GM12878 (cell line): Measurements from ENCODE around the gene S100A8. TPM values are rescaled to one million over a fixed set of nuclear protein-coding genes. Genes with fewer than 3 reads are reported as not detected.

Experiments
- ATAC-seq: fragments of 200-7000 bp; cut with Tn5 transposase; 3 replicates; pipeline ENCODE4 v1.9.1; 2020; ENCODE audit warnings: mild to moderate bottlenecking, moderate library complexity
- BruUV-seq: library from RNA; stranded (reverse); fragments of 400-500 nt; replicated peaks from 2 replicates; lab custom pipeline; 2021; lab: Mats Ljungman, UMichigan
- CTCF ChIA-PET: fragments of 300-600 bp; sonication (Branson Sonifier 250); formaldehyde crosslinking; extraction: SDS; loops from one replicate; lab custom pipeline; 2021; ENCODE audit warnings: inconsistent platforms; lab: Yijun Ruan, JAX
- POLR2A ChIA-PET: fragments of 350-600 bp; formaldehyde crosslinking; extraction: SDS; loops from one replicate; lab custom pipeline; 2021; ENCODE audit warnings: inconsistent platforms; lab: Charles Lee
- RAD21 ChIA-PET: fragments of 300-600 bp; sonication (Branson Sonifier 250); formaldehyde crosslinking; loops from one replicate; lab custom pipeline; 2023; ENCODE audit warnings: antibody characterized with exemption; ENCODE audit not compliant: unreplicated experiment; lab: Charles Lee
- SMC1A ChIA-PET: fragments of 300-600 bp; sonication (Branson Sonifier 250); formaldehyde crosslinking; loops from one replicate; lab custom pipeline; 2023; ENCODE audit not compliant: unreplicated experiment, uncharacterized antibody; lab: Charles Lee
- DNase-seq: peaks from one replicate; pipeline ENCODE4 v3.0.0-alpha.2; 2011; ENCODE audit warnings: low read depth, low spot score
- FAIRE-seq: peaks from 3 replicates; lab custom pipeline; 2011; peaks lifted over from hg19 to GRCh38; lab: Jason Lieb, UNC
- H2AFZ ChIP-seq: 2 replicates; pipeline ENCODE4 v1.6.0; 2011; ENCODE audit warnings: low read depth, low read length, control low read depth; ENCODE audit not compliant: control insufficient read depth
- H3K27ac ChIP-seq: 2 replicates; pipeline ENCODE4 v1.5.1; 2011; ENCODE audit warnings: control low read depth; ENCODE audit not compliant: control insufficient read depth, insufficient read depth
- H3K27me3 ChIP-seq, 2 experiments: replicated peaks in 1 of 2; 2 replicates each; pipeline versions ENCODE4 v1.6.0 to v1.6.1; 2011; ENCODE audit warnings: low read length in 1 of 2; ENCODE audit not compliant: control insufficient read depth in 2 of 2, insufficient read depth in 2 of 2
- H3K36me3 ChIP-seq, 2 experiments: 2 replicates each; pipeline ENCODE4 v1.5.1; 2011; ENCODE audit warnings: low read length in 1 of 2; ENCODE audit not compliant: control insufficient read depth in 2 of 2, insufficient read depth in 2 of 2
- H3K4me1 ChIP-seq: 2 replicates; pipeline ENCODE4 v1.6.1; 2011; ENCODE audit warnings: mild to moderate bottlenecking, low read length, moderate library complexity, mixed read lengths; ENCODE audit not compliant: control insufficient read depth, insufficient read depth
- H3K4me2 ChIP-seq: 2 replicates; pipeline ENCODE4 v1.6.0; 2011; ENCODE audit warnings: control low read depth; ENCODE audit not compliant: control insufficient read depth, insufficient read depth
- H3K4me3 ChIP-seq: fragments of 200-600 bp; sonication (generic); 2 replicates; pipeline ENCODE4 v1.5.1; 2016
- H3K79me2 ChIP-seq: 2 replicates; pipeline ENCODE4 v1.6.0; 2011; ENCODE audit warnings: low read length; ENCODE audit not compliant: control insufficient read depth, insufficient read depth
- H3K9ac ChIP-seq: 2 replicates; pipeline ENCODE4 v1.8.0; 2011; ENCODE audit warnings: low read length, control low read depth, mixed read lengths; ENCODE audit not compliant: control insufficient read depth, insufficient read depth
- H3K9me3 ChIP-seq: replicated peaks from 3 replicates; pipeline ENCODE4 v1.5.1; 2011; ENCODE audit warnings: mild to moderate bottlenecking, low read length; ENCODE audit not compliant: control insufficient read depth, insufficient read depth
- H4K20me1 ChIP-seq: 2 replicates; pipeline ENCODE4 v1.6.0; 2011; ENCODE audit not compliant: control insufficient read depth, insufficient read depth
- BCL3 ChIP-seq: IDR thresholded peaks from 2 replicates; pipeline ENCODE4 v1.6.1; 2011; ENCODE audit warnings: borderline replicate concordance, low read depth, mild to moderate bottlenecking, moderate library complexity, low read length; ENCODE audit not compliant: insufficient read depth, poor library complexity, severe bottlenecking
- BMI1 ChIP-seq: fragments of 450-650 bp; IDR thresholded peaks from 2 replicates; pipeline ENCODE4 v1.6.1; 2016; ENCODE audit warnings: mild to moderate bottlenecking, moderate library complexity, borderline replicate concordance
- CEBPB ChIP-seq, 2 experiments: fragments of 150-350 bp in 1 of 2; IDR thresholded peaks; 2 replicates each; pipeline ENCODE4 v1.6.1; 2012 to 2014; ENCODE audit warnings: low read depth in 2 of 2, low read length in 2 of 2, borderline replicate concordance in 1 of 2, inconsistent platforms in 1 of 2
- CHD2 ChIP-seq: IDR thresholded peaks from 2 replicates; pipeline ENCODE4 v1.6.1; 2011; ENCODE audit warnings: low read depth, low read length, improper control_type of control experiment, borderline replicate concordance
- GABPA ChIP-seq: IDR thresholded peaks from 2 replicates; pipeline ENCODE4 v1.6.1; 2014; ENCODE audit warnings: antibody characterized with exemption, low read depth, mild to moderate bottlenecking, inconsistent platforms
- IRF3 ChIP-seq: fragments of 450-650 bp; IDR thresholded peaks from 2 replicates; pipeline ENCODE4 v1.6.1; 2014; ENCODE audit warnings: mild to moderate bottlenecking
- MTA3 ChIP-seq: IDR thresholded peaks from 2 replicates; pipeline ENCODE4 v1.6.1; 2012; ENCODE audit warnings: low read length, inconsistent platforms, borderline replicate concordance
- PAX5 ChIP-seq: IDR thresholded peaks from 2 replicates; pipeline ENCODE4 v1.6.1; 2011; ENCODE audit warnings: low read depth, low read length, borderline replicate concordance
- PML ChIP-seq: IDR thresholded peaks from 2 replicates; pipeline ENCODE4 v1.6.1; 2012; ENCODE audit warnings: low read length, inconsistent platforms
- POLR2A ChIP-seq: IDR thresholded peaks from 2 replicates; pipeline ENCODE4 v1.6.1; 2011; ENCODE audit warnings: low read depth, mild to moderate bottlenecking, low read length
- POLR2AphosphoS2 ChIP-seq: IDR thresholded peaks from 2 replicates; pipeline ENCODE4 v1.6.1; 2011; ENCODE audit warnings: low read depth, mild to moderate bottlenecking, low read length, improper control_type of control experiment, moderate library complexity
- RAD21 ChIP-seq: IDR thresholded peaks from 2 replicates; pipeline ENCODE4 v1.6.1; 2011; ENCODE audit warnings: mild to moderate bottlenecking, low read depth, low read length, moderate library complexity; ENCODE audit not compliant: insufficient read depth
- ZBTB4 ChIP-seq: fragments of 450-650 bp; formaldehyde crosslinking; IDR thresholded peaks from 2 replicates; pipeline ENCODE4 v1.4.0; 2022; ENCODE audit warnings: mild to moderate bottlenecking, moderate library complexity
- ZNF24 ChIP-seq: fragments of 450-650 bp; IDR thresholded peaks from 2 replicates; pipeline ENCODE4 v1.6.1; 2017; ENCODE audit warnings: antibody characterized with exemption, mild to moderate bottlenecking
- ZNF384 ChIP-seq: IDR thresholded peaks from 2 replicates; pipeline ENCODE4 v1.6.1; 2012; ENCODE audit warnings: low read depth, mild to moderate bottlenecking, low read length, improper control_type of control experiment, borderline replicate concordance
- WGBS: methylation state at CpG from one replicate; pipeline ENCODE4 v1.1.6; 2016; ENCODE audit warnings: low lambda C conversion rate; ENCODE audit not compliant: insufficient replicate concordance, insufficient coverage; ENCODE audit errors: missing lambda C conversion rate; 5-methylcytosine and 5-hydroxymethylcytosine counted together
- in situ Hi-C: fragments of 300-500 bp; cut with MboI; formaldehyde crosslinking; loops from 9 replicates; pipeline ENCODE4 v1.14.3; 2018; ENCODE audit warnings: mixed read lengths
- intact Hi-C: fragments of 100-400 bp; cut with micrococcal nuclease; formaldehyde crosslinking; loops from one replicate; pipeline ENCODE4 v1.14.2; 2022; ENCODE audit not compliant: unreplicated experiment
- polyA plus RNA-seq, 11 experiments: library from polyadenylated mRNA; depleted of rRNA in 4 of 11; unstranded in 6 of 11; stranded (reverse) in 5 of 11; fragments of >200 nt; fragmentation: Nextera tagmentation in 4 of 11; fragmentation: Illumina TruSeq in 1 of 11; extraction: Ambion mirVana in 4 of 11; extraction: Trizol in 1 of 11; gene quantifications; 1 replicate in 1 of 11; 2 replicates in 10 of 11; pipeline versions ENCODE4 v1.2.1 to v1.2.3, GENCODE V29; 2011 to 2016; ENCODE audit warnings: inconsistent platforms in 2 of 11, missing spikeins in 2 of 11, low read depth in 1 of 11
- total RNA-seq, 4 experiments: library from RNA; depleted of rRNA in 3 of 4; stranded (reverse); fragments of >200 nt in 3 of 4; fragmentation: Illumina TruSeq in 1 of 4; extraction: Trizol in 1 of 4; gene quantifications; 2 replicates each; pipeline versions ENCODE4 v1.2.1 to v1.2.3, GENCODE V29; 2013 to 2021

The S100A8 gene
- total and polyA plus RNA-seq, 10 of the 15 experiments (the other 5 are each of a cell fraction or from before 2014, with no cell fraction given) = 0.28 TPM; not detected in 9

DNA sequence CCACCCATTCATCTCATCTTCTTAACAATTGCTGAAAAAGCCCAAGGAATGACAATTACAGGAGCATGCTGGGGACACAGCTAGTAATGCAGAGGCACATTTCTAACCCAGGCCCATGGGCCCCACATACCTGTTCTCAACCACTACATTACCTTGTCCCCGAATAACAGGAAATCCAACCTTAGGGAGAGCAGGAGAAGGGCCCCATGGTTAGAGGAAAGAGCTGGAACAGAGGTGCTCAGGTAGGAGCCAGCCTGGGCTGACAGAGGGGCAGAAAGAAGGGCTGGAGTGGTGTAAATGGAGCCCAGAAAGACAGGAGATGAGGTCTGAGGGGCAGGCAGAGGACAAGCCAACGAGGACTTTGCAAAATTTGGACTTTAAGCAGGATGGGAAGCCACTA lies 11.4 kb upstream of the S100A8 start:
- SMC1A ChIA-PET = no interaction called here

More for the DNA sequence above, 11.4 kb upstream of the S100A8 start:
- H3K9me3 ChIP-seq = no peaks in the 10 kb centered on the region
- no peak overlapping the region for H3K9ac ChIP-seq
- TF ChIP-seq ZNF384 (no peak), POLR2AphosphoS2 (no peak), ZNF24 (no peak), CEBPB (IDR thresholded peaks at IDR 0.05; ENCODE audit: borderline replicate concordance in 1 of 2, low read depth in 2 of 2, low read length in 2 of 2) (no peak), ZBTB4 (no peak), BCL3 (no peak), PAX5 (no peak), RAD21 (no peak), MTA3 (no peak), PML (no peak), BMI1 (no peak), IRF3 (no peak), POLR2A (no peak), GABPA (no peak), CHD2 (no peak)
- 0% methylated on average over 2 of the region's 2 CpGs for WGBS
- in situ Hi-C loops = no loop called here
- H2AFZ ChIP-seq = no peak overlapping the region
- no peak overlapping the region for H3K4me2 ChIP-seq
- no peak overlapping the region for H3K4me3 ChIP-seq
- BruUV-seq = no TSS peak
- H3K79me2 ChIP-seq = no peaks in the 10 kb centered on the region
- H3K27ac ChIP-seq = no peak overlapping the region
- H4K20me1 ChIP-seq = no peaks in the 10 kb centered on the region
- ATAC-seq (no peak), FAIRE-seq (no peak), DNase-seq (no peak)
- peaks cover 0 to 4% of the 10 kb centered on the region in 2 experiments; a peak in 2 of 4 replicates for H3K27me3 ChIP-seq
- RAD21 ChIA-PET = no interaction called here
- POLR2A ChIA-PET = no interaction called here
- no peaks in the 10 kb centered on the region for H3K36me3 ChIP-seq
- CTCF ChIA-PET = interaction anchor here (2.0 to 6.8 kb wide), 3 partner anchors 47 to 93 kb away, joined by 14 to 44 read pairs (median 20); no protein-coding TSS in a partner anchor
- intact Hi-C loops = loop anchor here (5.0 kb wide), 1 partner anchor 95 kb away; no protein-coding TSS in a partner anchor
- no peaks in the 10 kb centered on the region for H3K4me1 ChIP-seq
